GM10847 (cell line): ENCODE data around the gene FBXO40.

Experiments used
- POLR2A ChIP-seq: IDR thresholded peaks from 2 replicates; pipeline ENCODE4 v1.6.1; 2011; ENCODE audit not compliant: insufficient read length; ENCODE audit errors: extremely low read depth

The FBXO40 gene

GRCh38 chr3:121595765-121596406, 2.7 kb downstream of the FBXO40 start:
- TF ChIP-seq POLR2A = no peak

GRCh38 chr3:121598564-121598963, 5.4 kb downstream of the FBXO40 start:
- no peak for TF ChIP-seq POLR2A

GRCh38 chr3:121601212-121601812, 8.1 kb downstream of the FBXO40 start:
- TF ChIP-seq POLR2A = no peak

- TF ChIP-seq POLR2A = no peak
Observed at GRCh38 chr3:121604759-121605158, 11.6 kb downstream of the FBXO40 start.

- TF ChIP-seq POLR2A = no peak
Observed at GRCh38 chr3:121606106-121606505, 12.9 kb downstream of the FBXO40 start.

- no peak for TF ChIP-seq POLR2A
Observed at GRCh38 chr3:121619691-121620090, 26.5 kb downstream of the FBXO40 start.

GRCh38 chr3:121621491-121621890, 28.3 kb downstream of the FBXO40 start:
- no peak for TF ChIP-seq POLR2A

- TF ChIP-seq POLR2A = no peak
Observed at GRCh38 chr3:121624147-121624899, 31.1 kb downstream of the FBXO40 start.

GRCh38 chr3:121626495-121626894, 33.3 kb downstream of the FBXO40 start:
- no peak for TF ChIP-seq POLR2A

- TF ChIP-seq POLR2A = no peak
Observed at GRCh38 chr3:121627211-121627610, 34.0 kb downstream of the FBXO40 start.

- no peak for TF ChIP-seq POLR2A
Observed at GRCh38 chr3:121627622-121628021, 34.4 kb downstream of the FBXO40 start.

- no peak for TF ChIP-seq POLR2A
Observed at GRCh38 chr3:121629601-121630000, 36.4 kb downstream of the FBXO40 start.

GRCh38 chr3:121630355-121630754, 37.2 kb downstream of the FBXO40 start:
- TF ChIP-seq POLR2A = no peak

- no peak for TF ChIP-seq POLR2A
Observed at GRCh38 chr3:121637922-121638321, 44.7 kb downstream of the FBXO40 start.

GRCh38 chr3:121641127-121641526, 47.9 kb downstream of the FBXO40 start:
- TF ChIP-seq POLR2A = no peak

GRCh38 chr3:121642601-121643314, 49.6 kb downstream of the FBXO40 start:
- TF ChIP-seq POLR2A = no peak
